Lung (tissue), 12 donors: ENCODE data around the gene OCSTAMP. TPM values are rescaled to one million over a fixed set of nuclear protein-coding genes. Genes with fewer than 3 reads are reported as not detected.
A peak's percentile ranks its signal among the peaks of the same experiment; 100 is the strongest.

ENCODE experiments used
- ATAC-seq: fragments of 200-7000 bp; cut with Tn5 transposase; one replicate; pipeline ENCODE4 v1.9.1; 2020; ENCODE audit warnings: moderate number of reproducible peaks; ENCODE audit not compliant: insufficient read depth, low FRiP score
- DNase-seq, 3 donors: peaks; one replicate each; pipeline ENCODE4 v3.0.0-alpha.2; 2013 to 2017
- H3K27ac ChIP-seq, 2 donors: one replicate each; pipeline ENCODE4 v1.5.1; 2013; ENCODE audit warnings: mild to moderate bottlenecking in 2 of 2, moderate library complexity in 2 of 2, control low read depth in 1 of 2, inconsistent platforms in 1 of 2, low read depth in 1 of 2, low read length in 1 of 2
- H3K27me3 ChIP-seq, 3 donors: one replicate each; pipeline ENCODE4 v1.5.1; 2013; ENCODE audit warnings: low read length in 2 of 3; ENCODE audit not compliant: control insufficient read depth in 3 of 3, insufficient read depth in 3 of 3
- H3K36me3 ChIP-seq, 4 donors: one replicate each; pipeline ENCODE4 v1.5.1; 2013; ENCODE audit warnings: low read length in 4 of 4, mild to moderate bottlenecking in 1 of 4, moderate library complexity in 1 of 4; ENCODE audit not compliant: control insufficient read depth in 4 of 4, insufficient read depth in 4 of 4
- H3K4me1 ChIP-seq, 5 donors: one replicate each; pipeline ENCODE4 v1.5.1; 2013; ENCODE audit warnings: low read length in 5 of 5, mild to moderate bottlenecking in 2 of 5, moderate library complexity in 1 of 5; ENCODE audit not compliant: control insufficient read depth in 5 of 5, insufficient read depth in 5 of 5
- H3K4me3 ChIP-seq: one replicate; pipeline ENCODE4 v1.5.1; 2013; ENCODE audit warnings: mild to moderate bottlenecking, control low read depth, moderate library complexity
- H3K9ac ChIP-seq, 2 donors: one replicate each; pipeline ENCODE4 v1.5.1; 2013; ENCODE audit warnings: low read length in 2 of 2, control low read depth in 1 of 2; ENCODE audit not compliant: insufficient read depth in 1 of 2
- H3K9me3 ChIP-seq, 4 donors: one replicate each; pipeline ENCODE4 v1.5.1; 2013; ENCODE audit warnings: low read length in 3 of 4, mild to moderate bottlenecking in 1 of 4, moderate library complexity in 1 of 4; ENCODE audit not compliant: control insufficient read depth in 4 of 4, insufficient read depth in 3 of 4
- WGBS, 2 donors: extraction: QIAGEN DNeasy Blood & Tissue Kit; methylation state at CpG; one replicate each; pipeline ENCODE4 v1.1.7; 2013; 5-methylcytosine and 5-hydroxymethylcytosine counted together
- polyA plus RNA-seq, 2 donors: library from polyadenylated mRNA; stranded (reverse); fragments of 200-250 nt; gene quantifications; one replicate each; pipeline ENCODE4 v1.2.1, GENCODE V29; 2013
- total RNA-seq, 2 donors: library from RNA; depleted of rRNA in 1 of 2; stranded (reverse); fragments of >200 nt in 1 of 2; gene quantifications; one replicate each; pipeline ENCODE4 v1.2.1, GENCODE V29; 2014 to 2021
- TF ChIP-seq, protein P1 (sequence below): IDR thresholded peaks from 2 replicates; pipeline ENCODE4 v1.5.1; 2012; ENCODE audit warnings: mild to moderate bottlenecking; ENCODE audit errors: control extremely low read depth, extremely low read depth
- donor health status: control.
- donor health status: control.
- donor health status: Bipolar disorder and iron deficiency.
- donor health status: healthy.
- donor health status: DM: yes; HTN: yes; CAD: no.

The OCSTAMP gene
- total and polyA plus RNA-seq, 4 donors: 0.11 TPM; not detected in 3

DNA sequence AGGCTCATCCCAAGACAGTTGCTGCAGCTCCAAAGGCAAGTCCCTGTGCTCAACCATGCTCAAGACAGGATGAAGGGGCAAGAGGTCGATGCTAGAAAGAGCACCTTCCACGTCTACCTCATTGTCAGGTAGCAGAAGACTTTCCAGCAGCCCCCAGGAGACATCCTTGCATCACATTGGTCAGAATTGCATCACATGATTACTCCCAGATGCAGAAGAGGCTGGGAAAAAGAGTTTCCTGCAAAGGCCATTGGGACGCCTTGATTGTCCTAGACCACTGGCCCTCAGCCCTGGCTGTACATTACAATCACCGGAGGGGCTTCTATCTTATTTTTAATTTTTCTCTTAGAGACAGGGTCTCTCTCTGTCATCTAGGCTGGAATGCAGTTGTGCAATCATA lies 19.8 kb downstream of the OCSTAMP start:
- H3K27ac ChIP-seq: no peak overlapping the region
- H3K4me1 ChIP-seq: no peaks in the 10 kb centered on the region
- no peak overlapping the region for H3K9ac ChIP-seq
- H3K9me3 ChIP-seq: no peaks in the 10 kb centered on the region
- TF ChIP-seq, protein P1, sequence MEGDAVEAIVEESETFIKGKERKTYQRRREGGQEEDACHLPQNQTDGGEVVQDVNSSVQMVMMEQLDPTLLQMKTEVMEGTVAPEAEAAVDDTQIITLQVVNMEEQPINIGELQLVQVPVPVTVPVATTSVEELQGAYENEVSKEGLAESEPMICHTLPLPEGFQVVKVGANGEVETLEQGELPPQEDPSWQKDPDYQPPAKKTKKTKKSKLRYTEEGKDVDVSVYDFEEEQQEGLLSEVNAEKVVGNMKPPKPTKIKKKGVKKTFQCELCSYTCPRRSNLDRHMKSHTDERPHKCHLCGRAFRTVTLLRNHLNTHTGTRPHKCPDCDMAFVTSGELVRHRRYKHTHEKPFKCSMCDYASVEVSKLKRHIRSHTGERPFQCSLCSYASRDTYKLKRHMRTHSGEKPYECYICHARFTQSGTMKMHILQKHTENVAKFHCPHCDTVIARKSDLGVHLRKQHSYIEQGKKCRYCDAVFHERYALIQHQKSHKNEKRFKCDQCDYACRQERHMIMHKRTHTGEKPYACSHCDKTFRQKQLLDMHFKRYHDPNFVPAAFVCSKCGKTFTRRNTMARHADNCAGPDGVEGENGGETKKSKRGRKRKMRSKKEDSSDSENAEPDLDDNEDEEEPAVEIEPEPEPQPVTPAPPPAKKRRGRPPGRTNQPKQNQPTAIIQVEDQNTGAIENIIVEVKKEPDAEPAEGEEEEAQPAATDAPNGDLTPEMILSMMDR: no peak
- H3K36me3 ChIP-seq: no peaks in the 10 kb centered on the region
- DNase-seq: no peak
- peaks cover 0 to 6% (median 3%) of the 10 kb centered on the region in 3 donors for H3K27me3 ChIP-seq
- H3K4me3 ChIP-seq: no peak overlapping the region
- no peak for ATAC-seq
- 69 to 70% methylated on average over 4 of the region's 4 CpGs for WGBS, 2 donors

DNA sequence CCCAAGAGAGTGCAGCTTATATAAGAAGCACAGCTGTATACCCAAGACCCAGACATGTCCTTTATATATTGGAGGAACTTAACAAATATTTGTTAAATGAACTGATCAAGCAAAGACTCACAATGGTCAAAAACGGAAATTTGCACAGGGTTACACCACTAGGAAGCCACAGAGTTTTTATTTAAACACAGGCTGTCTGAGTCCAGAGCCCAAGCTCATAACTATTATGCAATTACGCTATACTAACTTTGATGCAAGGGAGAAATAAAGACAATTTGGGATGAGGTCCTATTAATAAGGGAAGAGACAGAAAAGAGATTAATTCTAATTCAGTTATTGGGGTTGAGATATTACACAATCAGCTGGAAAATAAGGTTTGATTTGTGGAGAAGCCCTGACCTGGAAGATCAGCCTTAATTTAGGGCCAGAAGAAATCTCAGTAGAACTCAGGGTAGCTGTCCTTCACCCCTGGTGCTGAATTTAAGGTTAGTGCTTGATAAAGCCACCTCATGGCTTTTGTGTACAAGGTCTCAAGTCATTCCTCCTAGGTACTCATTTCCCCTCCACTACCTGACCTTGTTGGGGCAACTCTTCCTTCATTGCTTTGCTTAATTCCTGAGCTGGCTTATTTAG lies 26.6 kb downstream of the OCSTAMP start:
- TF ChIP-seq, protein P1: no peak
- WGBS, 2 donors: 50% methylated on average over 2 of the region's 2 CpGs
- no peak for ATAC-seq
- Histone ChIP-seq H3K4me3 (no peak overlapping the region), H3K27me3 (peaks cover 2 to 5% (median 3%) of the 10 kb centered on the region in 3 donors), H3K27ac (no peak overlapping the region), H3K9ac (no peak overlapping the region), H3K9me3 (peaks cover 0 to 6% (median 0%) of the 10 kb centered on the region in 4 donors), H3K4me1 (no peaks in the 10 kb centered on the region), H3K36me3 (no peaks in the 10 kb centered on the region)
- peak in 2 of 3 donors; percentile 30 to 52 for DNase-seq

DNA sequence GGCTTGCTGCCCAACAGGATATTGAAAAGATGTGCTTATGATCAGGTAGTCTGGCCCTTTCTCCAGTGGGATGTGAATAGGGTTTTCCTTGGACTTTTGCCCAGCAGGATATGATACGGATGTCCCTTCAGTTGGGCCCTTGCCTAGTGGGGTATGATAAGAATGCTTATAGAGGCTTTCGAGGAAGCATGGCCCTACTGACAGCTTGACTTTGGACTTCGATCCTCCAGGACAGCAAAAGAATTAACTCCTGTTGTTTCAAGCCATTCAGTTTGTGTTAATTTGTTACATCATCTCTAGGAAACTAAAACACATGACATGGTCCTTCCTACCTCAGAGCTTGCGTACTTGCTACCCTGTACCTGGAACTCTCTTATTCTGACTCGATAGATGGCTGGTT lies 27.3 kb downstream of the OCSTAMP start:
- H3K27me3 ChIP-seq: peaks cover 2 to 5% (median 3%) of the 10 kb centered on the region in 3 donors
- peaks cover 0 to 6% (median 0%) of the 10 kb centered on the region in 4 donors for H3K9me3 ChIP-seq
- DNase-seq (no peak), ATAC-seq (no peak)
- H3K36me3 ChIP-seq: no peaks in the 10 kb centered on the region
- TF ChIP-seq, protein P1: no peak
- H3K4me1 ChIP-seq: no peaks in the 10 kb centered on the region
- H3K9ac ChIP-seq: no peak overlapping the region
- 62% methylated on average over 5 of the region's 5 CpGs for WGBS, 2 donors
- H3K4me3 ChIP-seq: no peak overlapping the region
- no peak overlapping the region for H3K27ac ChIP-seq
